GM06990 (cell line): Measurements from ENCODE around the gene PSRC1.
"Not testable (repeated sequence)": the region's sequence is repeated elsewhere in the genome, so short reads cannot be mapped to it uniquely, and the experiment has no call there.

Source experiments
- DNase-seq: peaks from one replicate; pipeline ENCODE4 v3.0.0-alpha.2; 2011; ENCODE audit not compliant: insufficient read length; ENCODE audit errors: extremely low read depth
- H3K27me3 ChIP-seq: replicated peaks from 2 replicates; pipeline ENCODE4 v1.6.0; 2011; ENCODE audit warnings: low read length; ENCODE audit not compliant: control insufficient read depth, insufficient read depth
- H3K36me3 ChIP-seq: 2 replicates; pipeline ENCODE4 v1.5.1; 2011; ENCODE audit warnings: low read length; ENCODE audit not compliant: control insufficient read depth, insufficient read depth
- H3K4me3 ChIP-seq: replicated peaks from 2 replicates; pipeline ENCODE4 v1.5.1; 2011; ENCODE audit warnings: low read depth, mild to moderate bottlenecking, control low read depth, low read length
- TF ChIP-seq, protein P1 (sequence below): IDR thresholded peaks from 2 replicates; pipeline ENCODE4 v1.5.1; 2011; ENCODE audit warnings: low read length, control low read depth, mild to moderate bottlenecking, inconsistent platforms; ENCODE audit not compliant: insufficient read depth, poor library complexity, severe bottlenecking

The PSRC1 gene

DNA sequence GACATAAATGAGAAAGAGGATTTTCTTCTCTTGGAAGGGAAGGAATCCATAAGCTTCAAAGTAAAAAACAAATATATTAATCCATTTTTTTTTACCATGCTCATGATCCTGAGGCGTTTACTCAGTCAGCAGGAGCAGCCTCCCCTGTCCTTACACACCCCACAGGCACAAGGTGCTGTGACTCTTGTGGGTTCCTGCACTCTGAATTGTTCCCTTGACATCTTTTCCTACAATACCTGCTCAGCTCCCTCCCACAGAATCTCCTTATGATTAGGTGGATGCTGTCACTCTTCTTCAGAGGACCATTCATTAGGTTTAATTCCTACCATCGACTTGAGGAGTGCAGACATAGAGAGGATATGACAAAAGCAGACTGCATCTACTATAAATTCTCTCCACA, 10.1 kb upstream of the PSRC1 start:
- TF ChIP-seq, protein P1, sequence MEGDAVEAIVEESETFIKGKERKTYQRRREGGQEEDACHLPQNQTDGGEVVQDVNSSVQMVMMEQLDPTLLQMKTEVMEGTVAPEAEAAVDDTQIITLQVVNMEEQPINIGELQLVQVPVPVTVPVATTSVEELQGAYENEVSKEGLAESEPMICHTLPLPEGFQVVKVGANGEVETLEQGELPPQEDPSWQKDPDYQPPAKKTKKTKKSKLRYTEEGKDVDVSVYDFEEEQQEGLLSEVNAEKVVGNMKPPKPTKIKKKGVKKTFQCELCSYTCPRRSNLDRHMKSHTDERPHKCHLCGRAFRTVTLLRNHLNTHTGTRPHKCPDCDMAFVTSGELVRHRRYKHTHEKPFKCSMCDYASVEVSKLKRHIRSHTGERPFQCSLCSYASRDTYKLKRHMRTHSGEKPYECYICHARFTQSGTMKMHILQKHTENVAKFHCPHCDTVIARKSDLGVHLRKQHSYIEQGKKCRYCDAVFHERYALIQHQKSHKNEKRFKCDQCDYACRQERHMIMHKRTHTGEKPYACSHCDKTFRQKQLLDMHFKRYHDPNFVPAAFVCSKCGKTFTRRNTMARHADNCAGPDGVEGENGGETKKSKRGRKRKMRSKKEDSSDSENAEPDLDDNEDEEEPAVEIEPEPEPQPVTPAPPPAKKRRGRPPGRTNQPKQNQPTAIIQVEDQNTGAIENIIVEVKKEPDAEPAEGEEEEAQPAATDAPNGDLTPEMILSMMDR = no peak
- Histone ChIP-seq H3K27me3 (no peaks in the 10 kb centered on the region; the same call in 1 of the 2 replicates), H3K36me3 (no peaks in the 10 kb centered on the region), H3K4me3 (no peak overlapping the region)
- DNase-seq = no peak

DNA sequence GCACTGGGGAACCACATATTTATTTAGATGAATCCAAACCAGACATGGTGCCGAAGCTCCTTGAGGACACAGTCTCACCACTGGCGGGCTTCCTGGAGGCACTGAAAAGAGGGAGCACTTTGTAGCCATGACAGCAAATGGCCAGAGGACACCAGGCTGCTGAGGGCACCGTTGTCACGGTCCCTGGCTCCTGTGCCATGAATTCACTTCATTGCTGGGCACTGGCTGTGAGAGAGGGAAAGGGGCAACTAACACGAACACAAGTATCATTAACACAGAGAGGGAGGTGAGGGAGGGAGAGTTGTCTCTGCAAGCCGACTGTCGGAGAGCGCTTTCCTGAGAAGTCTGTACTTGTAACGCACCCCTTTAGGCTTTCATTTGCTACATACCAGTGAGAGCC, 9.4 kb upstream of the PSRC1 start:
- no peak for DNase-seq
- no peaks in the 10 kb centered on the region for H3K36me3 ChIP-seq
- no peaks in the 10 kb centered on the region; the same call in 1 of the 2 replicates for H3K27me3 ChIP-seq
- no peak overlapping the region for H3K4me3 ChIP-seq
- TF ChIP-seq, protein P1 = no peak

DNA sequence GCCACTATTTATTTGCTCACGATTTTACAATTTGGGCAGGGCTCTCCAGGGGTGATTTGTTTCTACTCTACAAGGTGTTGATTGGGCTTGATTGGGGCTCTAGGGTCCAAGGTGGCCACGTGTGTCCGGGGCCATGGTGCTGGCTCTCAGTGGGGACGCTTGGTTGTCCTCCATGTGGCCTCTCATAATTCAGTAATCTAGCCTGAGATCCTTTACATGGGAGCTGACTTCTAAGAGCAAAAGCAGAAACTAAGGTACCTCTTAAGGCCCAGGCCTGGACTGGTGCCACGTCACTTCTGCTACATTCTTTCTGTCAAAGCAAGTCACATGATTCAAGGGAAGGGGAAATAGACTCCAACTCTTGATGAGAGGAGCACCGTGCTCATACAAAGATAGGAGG, 8.1 kb upstream of the PSRC1 start:
- Histone ChIP-seq H3K36me3 (no peaks in the 10 kb centered on the region), H3K4me3 (no peak overlapping the region), H3K27me3 (no peaks in the 10 kb centered on the region; the same call in 1 of the 2 replicates)
- TF ChIP-seq, protein P1 = no peak
- DNase-seq = no peak

DNA sequence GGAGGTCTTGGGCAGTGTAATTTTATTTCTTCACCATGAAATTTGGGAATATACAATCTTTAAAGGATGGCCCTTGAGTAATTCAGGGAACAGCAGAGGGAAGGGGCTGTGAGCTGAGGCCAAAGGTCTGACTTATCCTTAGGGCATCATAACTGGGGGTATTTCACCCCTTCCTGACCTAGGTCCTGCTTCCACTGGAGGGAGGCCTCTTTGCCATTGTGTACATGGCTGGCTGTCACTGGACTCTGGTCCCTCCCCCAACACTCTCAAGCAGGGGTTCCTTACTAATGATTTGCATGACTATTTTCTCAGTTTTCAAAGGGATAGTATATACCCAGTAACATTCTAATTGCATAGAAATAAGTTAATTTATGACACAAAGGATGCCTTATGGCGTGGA, 7.2 kb upstream of the PSRC1 start:
- DNase-seq = no peak

DNA sequence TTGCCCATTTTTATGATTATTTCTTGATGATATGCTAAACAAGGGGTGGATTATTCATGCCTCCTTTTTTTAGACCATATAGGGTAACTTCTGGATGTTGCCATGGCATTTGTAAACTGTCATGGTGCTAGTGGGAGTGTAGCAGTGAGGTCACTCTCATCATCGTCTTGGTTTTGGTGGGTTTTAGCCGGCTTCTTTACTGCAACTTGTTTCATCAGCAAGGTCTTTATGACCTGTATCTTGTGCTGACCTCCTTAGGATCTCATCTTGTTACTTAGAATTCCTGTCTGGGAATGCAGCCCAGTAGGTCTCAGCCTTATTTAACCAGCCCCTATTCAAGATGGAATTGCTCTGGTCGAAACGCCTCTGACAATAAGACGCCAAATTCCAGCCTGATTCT, 3.8 kb upstream of the PSRC1 start:
- DNase-seq, H3K36me3 ChIP-seq, H3K27me3 ChIP-seq, H3K4me3 ChIP-seq: not testable (repeated sequence)

More for the DNA sequence above, 7.2 kb upstream of the PSRC1 start:
- TF ChIP-seq, protein P1 = no peak
- no peaks in the 10 kb centered on the region for H3K36me3 ChIP-seq
- no peaks in the 10 kb centered on the region; the same call in 1 of the 2 replicates for H3K27me3 ChIP-seq
- H3K4me3 ChIP-seq = no peak overlapping the region

DNA sequence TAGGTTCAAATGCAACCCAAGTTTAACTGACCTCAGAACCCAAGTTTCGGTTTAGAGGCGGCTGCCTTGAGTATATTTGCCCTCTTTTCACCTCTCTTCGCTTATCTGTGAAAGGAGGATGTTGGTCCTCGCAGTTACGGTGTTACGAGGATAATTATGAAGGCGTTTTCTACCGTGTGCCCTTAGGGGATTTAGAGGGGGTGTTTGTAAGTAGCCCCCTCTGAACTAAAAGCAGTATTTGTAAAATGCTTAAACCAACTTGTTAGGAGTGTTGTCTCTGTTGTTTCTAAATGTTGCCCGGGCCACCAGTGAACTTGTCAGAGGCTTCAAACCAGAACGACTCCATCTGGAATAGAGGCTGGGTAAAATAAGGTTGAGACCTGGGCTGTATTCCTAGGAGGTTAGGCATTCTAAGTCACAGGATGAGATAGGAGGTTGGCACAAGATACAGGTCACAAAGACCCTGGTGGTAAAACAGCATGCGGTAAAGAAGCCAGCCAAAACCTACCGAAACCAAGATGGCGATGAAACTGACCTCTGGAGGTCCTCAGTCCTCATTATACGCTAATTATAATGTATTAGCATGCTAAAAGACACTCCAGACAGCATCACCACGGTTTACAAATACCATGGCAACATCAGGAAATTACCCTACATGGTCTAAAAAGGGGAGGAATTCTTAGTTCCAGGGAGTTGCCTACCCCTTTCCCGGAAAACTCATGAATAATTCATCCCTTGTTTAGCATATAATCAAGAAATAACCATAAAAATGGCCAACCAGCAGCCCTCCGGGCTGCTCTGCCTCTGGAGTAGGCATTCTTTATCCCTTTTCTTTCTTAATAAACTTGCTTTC, 1.0 kb upstream of the PSRC1 start:
- H3K27me3 ChIP-seq = no peaks in the 10 kb centered on the region
- TF ChIP-seq, protein P1 = no peak
- peak overlapping the region; percentile 85 for H3K4me3 ChIP-seq
- no peak for DNase-seq
- no peaks in the 10 kb centered on the region for H3K36me3 ChIP-seq
